CD4-positive, alpha-beta T cell (primary cell): ENCODE measurements around the gene ATP2B2. TPM values are rescaled to one million over a fixed set of nuclear protein-coding genes. Genes with fewer than 3 reads are reported as not detected.

ENCODE experiments used
- ATAC-seq: fragments of 200-7000 bp; cut with Tn5 transposase; one replicate; pipeline ENCODE4 v1.10.0; 2022; ENCODE audit warnings: mild to moderate bottlenecking; ENCODE audit not compliant: poor library complexity
- CTCF ChIA-PET: fragments of 350-600 bp; sonication (Branson Sonifier 250); formaldehyde crosslinking; loops from one replicate; lab custom pipeline; 2021; ENCODE audit warnings: antibody characterized with exemption, inconsistent platforms; lab: Charles Lee
- POLR2A ChIA-PET: fragments of 350-600 bp; sonication (Branson Sonifier 250); formaldehyde crosslinking; loops from one replicate; lab custom pipeline; 2021; ENCODE audit warnings: antibody characterized with exemption, inconsistent platforms; lab: Charles Lee
- DNase-seq, 14 experiments: peaks; one replicate each; pipeline ENCODE4 v3.0.0-alpha.2; 2013 to 2020; ENCODE audit warnings: mixed read lengths in 2 of 14
- H3K27ac ChIP-seq, 2 donors: one replicate each; pipeline versions ENCODE4 v1.5.1 to v1.7.0; 2013; ENCODE audit warnings: low read length in 2 of 2, low read depth in 1 of 2, mild to moderate bottlenecking in 1 of 2
- H3K27me3 ChIP-seq, 2 experiments: 1 replicate in 1 of 2; 2 replicates in 1 of 2; pipeline versions ENCODE4 v1.6.1 to v1.7.0; 2013; ENCODE audit warnings: low read length in 2 of 2, control low read depth in 1 of 2, mild to moderate bottlenecking in 1 of 2, moderate library complexity in 1 of 2; ENCODE audit not compliant: insufficient read depth in 2 of 2, control insufficient read depth in 1 of 2
- H3K36me3 ChIP-seq: one replicate; pipeline ENCODE4 v1.6.1; 2013; ENCODE audit warnings: low read length, control low read depth; ENCODE audit not compliant: insufficient read depth
- H3K4me1 ChIP-seq: one replicate; pipeline ENCODE4 v1.6.1; 2013; ENCODE audit warnings: low read length, control low read depth; ENCODE audit not compliant: insufficient read depth
- H3K4me3 ChIP-seq: one replicate; pipeline ENCODE4 v1.5.1; 2013; ENCODE audit warnings: mild to moderate bottlenecking, low read length, moderate library complexity
- H3K9me3 ChIP-seq, 2 experiments: 1 replicate in 1 of 2; 2 replicates in 1 of 2; pipeline versions ENCODE4 v1.6.1 to v1.7.0; 2013; ENCODE audit warnings: low read length in 2 of 2, mild to moderate bottlenecking in 2 of 2, control low read depth in 1 of 2, moderate library complexity in 1 of 2; ENCODE audit not compliant: control insufficient read depth in 1 of 2, insufficient read depth in 1 of 2
- H3K27ac Mint-ChIP-seq: one replicate; pipeline ENCODE4 v1.8.0; 2020; ENCODE audit warnings: mixed read lengths
- H3K27me3 Mint-ChIP-seq: one replicate; pipeline ENCODE4 v1.8.0; 2021; ENCODE audit warnings: mixed read lengths
- H3K36me3 Mint-ChIP-seq: one replicate; pipeline ENCODE4 v1.8.0; 2021; ENCODE audit warnings: low read depth, mixed read lengths
- H3K4me1 Mint-ChIP-seq: one replicate; pipeline ENCODE4 v1.8.0; 2021; ENCODE audit warnings: low read depth, mixed read lengths
- H3K4me3 Mint-ChIP-seq: one replicate; pipeline ENCODE4 v1.8.0; 2020; ENCODE audit warnings: mild to moderate bottlenecking, mixed read lengths
- H3K9me3 Mint-ChIP-seq: one replicate; pipeline ENCODE4 v1.8.0; 2020; ENCODE audit warnings: mixed read lengths
- CTCF ChIP-seq: fragments of 200-600 bp; IDR thresholded peaks from one replicate; pipeline ENCODE4 v1.8.0; 2022; ENCODE audit warnings: antibody characterized with exemption, mild to moderate bottlenecking
- intact Hi-C, 2 experiments: fragments of 100-400 bp; cut with DNase I in 1 of 2; cut with micrococcal nuclease in 1 of 2; formaldehyde crosslinking; loops; one replicate each; pipeline versions ENCODE4 v1.15.1 to v1.9.0; 2023 to 2025; cut with DNase I, micrococcal nuclease
- total RNA-seq, 174 experiments: library from RNA in 2 of 174; stranded (reverse) in 2 of 174; gene quantifications; one replicate each; pipeline ENCODE4 v1.2.3 and lab custom pipeline; 2021 to 2026

Gene ATP2B2
- total RNA-seq, 2 experiments from 2014 or later = not detected

DNA sequence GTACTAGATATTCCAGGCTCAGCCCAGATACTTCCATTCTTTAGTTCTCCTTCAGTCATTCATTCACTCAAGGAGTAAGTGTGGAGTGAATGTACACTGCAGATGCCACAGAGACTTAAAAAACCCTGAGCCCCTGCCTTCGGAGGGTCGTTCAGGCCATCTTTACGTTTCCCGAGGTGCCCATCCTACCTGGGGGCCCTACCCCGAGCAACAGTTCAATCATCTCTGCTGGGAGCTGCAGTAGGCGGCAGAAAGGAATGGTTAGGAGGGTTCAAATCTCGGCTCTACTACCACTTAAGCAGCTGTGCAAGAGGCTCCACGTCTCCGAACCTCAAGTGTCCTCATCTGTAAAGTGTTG is 185.1 kb downstream of the ATP2B2 start:
- H3K36me3 ChIP-seq = peaks cover 36% of the 10 kb centered on the region
- peaks cover 28% of the 10 kb centered on the region for H3K36me3 Mint-ChIP-seq
- peaks cover 0 to 3% of the 10 kb centered on the region in 2 experiments for H3K27me3 ChIP-seq
- H3K27ac Mint-ChIP-seq = peak overlapping the region; percentile 91
- peak overlapping the region; percentile 87 for H3K4me3 Mint-ChIP-seq
- peaks cover 32% of the 10 kb centered on the region for H3K4me1 Mint-ChIP-seq
- H3K9me3 ChIP-seq = no peaks in the 10 kb centered on the region
- no peaks in the 10 kb centered on the region for H3K27me3 Mint-ChIP-seq
- ChIA-PET POLR2A (interaction anchor here (0.6 to 3.2 kb wide), 22 partner anchors 8 to 957 kb away, joined by 3 to 23 read pairs (median 4); partner anchors contain the start of genes ARPC4, CRELD1, EMC3 and FANCD2), CTCF (interaction anchor here (1.0 to 1.6 kb wide), 2 partner anchors 387 to 429 kb away, joined by 4 to 6 read pairs; partner anchors contain the start of gene CRELD1)
- TF ChIP-seq CTCF = no peak
- ATAC-seq = no peak
- DNase-seq = no peak
- H3K4me3 ChIP-seq = peak overlapping the region; percentile 77
- intact Hi-C loops = loop anchor here (2.0 to 5.0 kb wide), 9 partner anchors 61 to 1353 kb away; partner anchors contain the start of genes ARPC4 (in 1 of the 2), ATG7 (in 1 of the 2), CRELD1 (in 1 of the 2) and FANCD2 (in 1 of the 2)
- peaks cover 38% of the 10 kb centered on the region for H3K4me1 ChIP-seq
- H3K27ac ChIP-seq = peak overlapping the region; percentile 78 to 83
- H3K9me3 Mint-ChIP-seq = no peaks in the 10 kb centered on the region

GRCh38 chr3:10319804-10320203 is 185.6 kb downstream of the ATP2B2 start:
- ChIA-PET CTCF (interaction anchor here (1.6 kb wide), 1 partner anchor 387 kb away, joined by 6 read pairs; the partner anchor contains the start of gene CRELD1), POLR2A (interaction anchor here (1.7 to 3.2 kb wide), 4 partner anchors 72 to 511 kb away, joined by 6 to 23 read pairs (median 10); partner anchors contain the start of genes CRELD1, EMC3 and TATDN2)
- H3K27ac Mint-ChIP-seq = peak overlapping the region; percentile 91
- H3K36me3 Mint-ChIP-seq = peaks cover 31% of the 10 kb centered on the region
- peaks cover 33% of the 10 kb centered on the region for H3K4me1 Mint-ChIP-seq
- peaks cover 38% of the 10 kb centered on the region for H3K4me1 ChIP-seq
- DNase-seq = no peak
- H3K4me3 Mint-ChIP-seq = peak overlapping the region; percentile 87
- H3K36me3 ChIP-seq = peaks cover 41% of the 10 kb centered on the region
- H3K9me3 Mint-ChIP-seq = no peaks in the 10 kb centered on the region
- intact Hi-C loops = loop anchor here (2.0 to 5.0 kb wide), 9 partner anchors 61 to 1353 kb away; partner anchors contain the start of genes ARPC4 (in 1 of the 2), ATG7 (in 1 of the 2), CRELD1 (in 1 of the 2) and FANCD2 (in 1 of the 2)
- peaks cover 0 to 3% of the 10 kb centered on the region in 2 experiments for H3K27me3 ChIP-seq
- no peaks in the 10 kb centered on the region for H3K9me3 ChIP-seq
- H3K27ac ChIP-seq = no peak overlapping the region
- TF ChIP-seq CTCF = no peak
- H3K27me3 Mint-ChIP-seq = no peaks in the 10 kb centered on the region
- peak overlapping the region; percentile 77 for H3K4me3 ChIP-seq
- no peak for ATAC-seq

DNA sequence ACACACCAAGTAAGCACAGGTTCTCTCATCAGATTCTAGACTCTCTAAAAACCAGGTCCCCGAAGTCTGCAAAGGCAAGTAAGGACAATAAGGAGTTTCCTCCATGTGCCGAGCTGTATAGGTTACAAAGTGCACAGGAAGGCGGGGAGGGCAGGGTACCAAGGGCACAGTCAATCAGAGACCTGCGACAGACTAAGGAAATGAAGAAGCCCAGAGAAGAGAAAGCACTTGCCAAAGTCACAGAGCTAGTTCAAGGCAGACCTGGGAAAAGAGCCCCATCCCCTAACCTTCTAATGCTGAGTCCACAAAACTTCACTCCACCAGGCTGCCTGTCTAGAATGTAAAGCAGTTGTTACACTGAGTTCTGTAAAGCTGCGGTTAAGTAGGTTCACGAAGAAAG is 186.1 kb downstream of the ATP2B2 start:
- Histone ChIP-seq H3K4me1 (peaks cover 38% of the 10 kb centered on the region), H3K36me3 (peaks cover 47% of the 10 kb centered on the region), H3K27me3 (peaks cover 0 to 2% of the 10 kb centered on the region in 2 experiments), H3K27ac (peak overlapping the region in 1 of 2 donors; percentile 38), H3K9me3 (no peaks in the 10 kb centered on the region), H3K4me3 (no peak overlapping the region)
- H3K4me3 Mint-ChIP-seq = peak overlapping the region; percentile 87
- peak overlapping the region; percentile 83 for H3K27ac Mint-ChIP-seq
- peaks cover 37% of the 10 kb centered on the region for H3K36me3 Mint-ChIP-seq
- POLR2A ChIA-PET = interaction anchor here (3.2 kb wide), 1 partner anchor 387 kb away, joined by 23 read pairs; the partner anchor contains the start of gene CRELD1
- DNase-seq = no peak
- H3K4me1 Mint-ChIP-seq = peaks cover 39% of the 10 kb centered on the region
- ATAC-seq = no peak
- CTCF ChIA-PET = no interaction called here
- no peaks in the 10 kb centered on the region for H3K27me3 Mint-ChIP-seq
- intact Hi-C loops = no loop called here
- no peaks in the 10 kb centered on the region for H3K9me3 Mint-ChIP-seq
- TF ChIP-seq CTCF = no peak
